Activated CD4-positive, alpha-beta T cell treated with anti-CD3 and anti-CD28 coated beads, Interleukin-2, amount 50 U/mL, for 1 hour (primary cell): ENCODE measurements around the gene SRPK2.
"Not testable (repeated sequence)": the region's sequence is repeated elsewhere in the genome, so short reads cannot be mapped to it uniquely, and the experiment has no call there.

ENCODE experiments used
- DNase-seq: peaks from one replicate; pipeline ENCODE4 v3.0.0-alpha.2; 2020

The SRPK2 gene

DNA sequence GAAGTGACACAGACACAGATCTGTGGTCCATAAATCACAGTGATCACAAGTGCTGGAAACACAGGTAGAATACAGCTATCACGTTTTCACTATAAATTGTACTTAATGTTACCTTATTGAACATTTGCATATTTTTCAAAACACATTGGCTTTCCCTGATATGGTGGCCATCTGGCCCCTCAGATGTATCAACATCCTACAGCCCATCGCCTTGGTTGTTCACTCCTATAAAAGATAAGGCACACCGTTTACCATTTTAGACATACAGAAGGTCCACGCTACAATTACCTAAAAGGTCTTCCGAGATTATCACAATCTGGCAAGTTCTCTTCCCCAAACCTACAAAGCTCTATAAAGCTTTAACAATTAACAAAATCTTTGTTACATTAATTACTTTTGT lies 91.4 kb downstream of the SRPK2 start:
- no peak for DNase-seq

- no peak for DNase-seq
Observed at GRCh38 chr7:105296491-105296890, 92.2 kb downstream of the SRPK2 start.

- no peak for DNase-seq
Observed at GRCh38 chr7:105295596-105296352, 92.9 kb downstream of the SRPK2 start.

DNA sequence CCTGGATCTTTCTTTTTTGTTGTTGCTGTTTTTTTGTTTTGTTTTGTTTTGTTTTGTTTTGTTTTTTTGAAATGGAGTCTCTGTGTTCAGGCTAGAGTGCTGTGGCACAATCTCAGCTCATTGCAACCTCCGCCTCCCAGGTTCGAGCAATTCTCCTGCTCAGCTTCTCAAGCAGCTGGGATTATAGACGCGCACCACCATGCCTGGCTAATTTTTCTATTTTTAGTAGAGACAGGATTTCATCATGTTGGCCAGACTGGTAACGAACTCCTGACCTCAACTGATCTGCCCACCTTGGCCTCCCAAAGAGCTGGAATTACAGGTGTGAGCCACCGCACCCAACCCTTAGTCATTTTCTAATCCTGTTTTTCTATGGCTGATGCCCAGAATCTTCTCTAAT lies 94.2 kb downstream of the SRPK2 start:
- DNase-seq = not testable (repeated sequence)

DNA sequence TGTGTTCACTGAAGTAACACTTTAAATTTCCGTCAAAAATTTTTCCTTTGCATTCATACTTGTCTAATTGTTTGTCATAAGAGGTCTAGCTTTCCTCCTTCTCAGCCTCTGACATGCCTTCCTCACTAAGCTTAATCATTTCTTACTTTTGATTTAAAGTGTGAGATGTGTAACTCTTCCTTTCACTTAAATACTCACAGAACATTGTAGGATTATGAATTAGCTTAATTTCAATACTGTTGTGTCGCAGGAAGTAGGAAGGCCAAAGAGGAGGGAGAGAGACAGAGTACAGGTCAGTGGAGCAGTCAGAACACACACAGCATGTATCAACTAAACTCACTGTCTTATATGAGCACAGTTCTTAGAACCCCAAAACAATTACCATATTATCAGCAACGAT lies 99.0 kb downstream of the SRPK2 start:
- DNase-seq = no peak

- no peak for DNase-seq
Observed at GRCh38 chr7:105286441-105286840, 102.3 kb downstream of the SRPK2 start.

- no peak for DNase-seq
Observed at GRCh38 chr7:105285118-105285874, 103.4 kb downstream of the SRPK2 start.

DNA sequence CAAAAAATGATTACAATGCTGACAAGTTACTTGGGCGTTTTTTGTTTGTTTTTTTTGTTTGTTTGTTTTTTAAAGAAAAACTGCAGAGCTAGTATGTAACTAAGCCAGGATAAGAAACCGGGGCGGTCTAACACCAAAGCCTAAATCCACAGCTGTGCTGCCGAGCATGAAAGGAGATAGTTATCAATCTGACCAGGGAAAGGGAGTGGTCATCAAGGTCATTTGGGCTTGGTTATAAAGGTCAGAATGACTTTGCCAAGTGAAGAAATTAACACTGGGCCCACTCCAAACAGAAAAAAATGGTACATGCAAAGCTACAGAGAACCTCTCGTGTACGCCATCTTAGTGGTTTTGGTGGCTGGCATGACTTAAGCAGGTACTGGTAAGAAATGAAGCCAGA lies 104.7 kb downstream of the SRPK2 start:
- DNase-seq = no peak

GRCh38 chr7:105281966-105282365 lies 106.8 kb downstream of the SRPK2 start:
- DNase-seq = no peak

DNA sequence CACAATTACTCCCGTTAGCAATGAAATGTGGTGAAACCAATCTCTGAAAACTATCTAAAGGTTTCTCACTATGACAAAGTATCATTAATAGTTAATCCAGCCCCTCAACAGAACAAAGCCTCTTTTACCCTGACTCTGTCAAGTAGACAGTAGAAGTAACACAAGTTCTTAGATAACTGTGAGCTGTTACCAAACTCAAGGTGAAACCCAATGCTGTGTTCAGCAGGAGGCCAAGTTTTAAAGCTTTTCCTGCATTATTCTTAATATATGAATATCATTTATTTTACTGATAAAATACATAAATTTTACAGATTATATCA lies 109.1 kb downstream of the SRPK2 start:
- no peak for DNase-seq

GRCh38 chr7:105278973-105279687 lies 109.6 kb downstream of the SRPK2 start:
- DNase-seq = no peak

GRCh38 chr7:105278565-105278964 lies 110.2 kb downstream of the SRPK2 start:
- DNase-seq = no peak

DNA sequence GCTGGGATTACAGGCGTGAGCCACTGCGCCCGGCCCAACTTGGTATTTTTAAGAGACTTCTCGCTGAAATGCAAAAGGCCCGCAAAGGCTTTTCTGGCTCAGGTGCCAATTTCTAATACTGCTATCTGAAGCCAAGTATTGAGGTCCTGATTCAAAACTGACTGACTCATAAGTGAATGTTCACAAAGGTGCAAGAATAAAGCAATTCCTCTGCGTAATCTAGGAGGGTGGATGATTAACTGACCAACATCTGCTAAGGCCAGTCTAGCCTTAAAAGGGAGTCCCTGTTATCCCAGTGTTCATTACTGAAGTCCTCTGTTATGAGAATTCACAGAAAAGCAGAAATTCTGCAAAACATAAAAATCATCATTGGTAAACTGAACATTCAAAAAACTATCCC lies 111.4 kb downstream of the SRPK2 start:
- no peak for DNase-seq

GRCh38 chr7:105270117-105270516 lies 118.6 kb downstream of the SRPK2 start:
- DNase-seq = no peak

- DNase-seq = no peak
Observed at GRCh38 chr7:105269397-105269796, 119.3 kb downstream of the SRPK2 start.

- DNase-seq = no peak
Observed at GRCh38 chr7:105268511-105269392, 120.0 kb downstream of the SRPK2 start.

GRCh38 chr7:105268056-105268455 lies 120.7 kb downstream of the SRPK2 start:
- no peak for DNase-seq

DNA sequence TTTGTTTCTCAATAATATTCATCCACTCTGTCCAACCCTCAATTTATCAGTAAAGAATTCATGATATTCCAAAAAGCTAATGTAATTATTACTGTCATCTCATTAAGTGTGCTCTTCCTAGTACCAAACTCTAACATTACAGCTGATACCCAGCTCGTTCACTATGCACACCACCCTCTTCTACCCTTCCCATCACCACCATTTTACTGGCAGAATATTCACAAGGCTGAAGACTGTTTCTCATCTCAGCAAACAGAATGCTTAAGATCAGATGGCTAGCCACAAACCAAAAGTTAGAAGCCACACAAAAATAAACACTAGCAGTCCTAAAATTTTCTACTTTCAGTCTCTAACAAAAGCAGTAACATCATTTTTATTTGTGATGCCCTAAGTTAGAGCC lies 121.5 kb downstream of the SRPK2 start:
- no peak for DNase-seq

- DNase-seq = no peak
Observed at GRCh38 chr7:105264707-105265106, 124.0 kb downstream of the SRPK2 start.

- DNase-seq = no peak
Observed at GRCh38 chr7:105261689-105262088, 127.0 kb downstream of the SRPK2 start.

GRCh38 chr7:105260201-105260871 lies 128.4 kb downstream of the SRPK2 start:
- not testable (repeated sequence) for DNase-seq

GRCh38 chr7:105258919-105259318 lies 129.8 kb downstream of the SRPK2 start:
- not testable (repeated sequence) for DNase-seq
